BLaER1 treated with 17β-estradiol and CSF1 and Interleukin-3, amounts not matched to agents 10 nM and 100 nM (cell line): Measurements from ENCODE around the gene ALDH1A1.

ENCODE experiments used
- H3K27ac ChIP-seq, 11 experiments: shearing (Covaris generic); formaldehyde crosslinking; 2 replicates each; pipeline ENCODE4 v1.8.1; 2022
- H3K27me3 ChIP-seq, 11 experiments: shearing (Covaris generic); formaldehyde crosslinking; 2 replicates each; pipeline ENCODE4 v1.8.1; 2022
- H3K36me3 ChIP-seq, 11 experiments: shearing (Covaris generic); formaldehyde crosslinking; 2 replicates each; pipeline ENCODE4 v1.8.1; 2022
- H3K4me1 ChIP-seq, 10 experiments: shearing (Covaris generic); formaldehyde crosslinking; 2 replicates each; pipeline ENCODE4 v1.8.1; 2022
- H3K4me2 ChIP-seq, 11 experiments: shearing (Covaris generic); formaldehyde crosslinking; 2 replicates each; pipeline ENCODE4 v1.8.1; 2022
- H3K4me3 ChIP-seq, 10 experiments: shearing (Covaris generic); formaldehyde crosslinking; 2 replicates each; pipeline ENCODE4 v1.8.1; 2022
- H3K9ac ChIP-seq, 11 experiments: shearing (Covaris generic); formaldehyde crosslinking; 2 replicates each; pipeline ENCODE4 v1.8.1; 2022
- H3K9me3 ChIP-seq, 11 experiments: shearing (Covaris generic); formaldehyde crosslinking; replicated peaks in 1 of 11; 2 replicates each; pipeline ENCODE4 v1.8.1; 2022
- H4K20me1 ChIP-seq, 11 experiments: shearing (Covaris generic); formaldehyde crosslinking; 2 replicates each; pipeline ENCODE4 v1.8.1; 2022
- Cebpa-rat ChIP-seq, 11 experiments: shearing (Covaris generic); IDR thresholded peaks; 2 replicates each; pipeline ENCODE4 v1.8.1; 2022

Gene ALDH1A1

GRCh38 chr9:72958485-72959281 is 5.8 kb upstream of the ALDH1A1 start:
- peaks cover 0 to 16% (median 9%) of the 10 kb centered on the region in 11 experiments; a peak in 13 of 22 replicates for H3K9me3 ChIP-seq
- no peak overlapping the region for H3K9ac ChIP-seq
- H3K27me3 ChIP-seq: no peaks in the 10 kb centered on the region
- no peaks in the 10 kb centered on the region for H4K20me1 ChIP-seq
- H3K36me3 ChIP-seq: no peaks in the 10 kb centered on the region
- no peaks in the 10 kb centered on the region; a peak in 1 of 20 replicates for H3K4me1 ChIP-seq
- H3K4me3 ChIP-seq: no peak overlapping the region
- TF ChIP-seq Cebpa-rat (IDR thresholded peaks at IDR 0.05): no peak
- no peak overlapping the region for H3K27ac ChIP-seq
- no peak overlapping the region for H3K4me2 ChIP-seq

GRCh38 chr9:72955571-72955970 is 2.7 kb upstream of the ALDH1A1 start:
- no peak overlapping the region for H3K27ac ChIP-seq
- no peak for TF ChIP-seq Cebpa-rat (IDR thresholded peaks at IDR 0.05)
- no peaks in the 10 kb centered on the region for H3K27me3 ChIP-seq

GRCh38 chr9:72955126-72955455 is 2.2 kb upstream of the ALDH1A1 start:
- no peak for TF ChIP-seq Cebpa-rat (IDR thresholded peaks at IDR 0.05)
- H3K36me3 ChIP-seq: no peaks in the 10 kb centered on the region
- H3K9ac ChIP-seq: no peak overlapping the region
- no peak overlapping the region for H3K4me3 ChIP-seq
- peaks cover 0 to 16% (median 9%) of the 10 kb centered on the region in 11 experiments; a peak in 13 of 22 replicates for H3K9me3 ChIP-seq
- no peak overlapping the region for H3K27ac ChIP-seq
- no peak overlapping the region for H3K4me2 ChIP-seq
- no peaks in the 10 kb centered on the region for H4K20me1 ChIP-seq
- H3K27me3 ChIP-seq: no peaks in the 10 kb centered on the region
- peaks cover 4 to 25% (median 21%) of the 10 kb centered on the region in 10 experiments; a peak in 17 of 20 replicates for H3K4me1 ChIP-seq

More at GRCh38 chr9:72955571-72955970, 2.7 kb upstream of the ALDH1A1 start:
- Histone ChIP-seq H4K20me1 (no peaks in the 10 kb centered on the region), H3K9ac (no peak overlapping the region), H3K36me3 (no peaks in the 10 kb centered on the region), H3K4me2 (no peak overlapping the region), H3K4me3 (no peak overlapping the region), H3K9me3 (peaks cover 0 to 16% (median 9%) of the 10 kb centered on the region in 11 experiments; a peak in 13 of 22 replicates), H3K4me1 (peaks cover 4 to 25% (median 21%) of the 10 kb centered on the region in 10 experiments; a peak in 17 of 20 replicates)

GRCh38 chr9:72954431-72955125 is 1.7 kb upstream of the ALDH1A1 start:
- Histone ChIP-seq H4K20me1 (no peaks in the 10 kb centered on the region), H3K9me3 (peaks cover 0 to 16% (median 9%) of the 10 kb centered on the region in 11 experiments; a peak in 13 of 22 replicates), H3K4me3 (no peak overlapping the region), H3K27me3 (no peaks in the 10 kb centered on the region), H3K27ac (no peak overlapping the region), H3K36me3 (no peaks in the 10 kb centered on the region), H3K9ac (no peak overlapping the region), H3K4me1 (peaks cover 4 to 25% (median 21%) of the 10 kb centered on the region in 10 experiments; a peak in 17 of 20 replicates), H3K4me2 (no peak overlapping the region)
- no peak for TF ChIP-seq Cebpa-rat (IDR thresholded peaks at IDR 0.05)

GRCh38 chr9:72952381-72952690 is 517 bp downstream of the ALDH1A1 start:
- H3K9me3 ChIP-seq: peaks cover 0 to 7% (median 0%) of the 10 kb centered on the region in 11 experiments; a peak in 2 of 22 replicates
- H3K36me3 ChIP-seq: no peaks in the 10 kb centered on the region
- H3K4me3 ChIP-seq: no peak overlapping the region
- peak overlapping the region in 2 of 11 experiments; percentile 25 to 55; a peak in 4 of 22 replicates for H3K27ac ChIP-seq
- H3K9ac ChIP-seq: no peak overlapping the region
- TF ChIP-seq Cebpa-rat (IDR thresholded peaks at IDR 0.05): no peak
- H3K4me1 ChIP-seq: peaks cover 4 to 25% (median 21%) of the 10 kb centered on the region in 10 experiments; a peak in 17 of 20 replicates
- H4K20me1 ChIP-seq: no peaks in the 10 kb centered on the region
- H3K27me3 ChIP-seq: no peaks in the 10 kb centered on the region
- peak overlapping the region; percentile 8 to 59 (median 43); a peak in 17 of 22 replicates for H3K4me2 ChIP-seq

- Histone ChIP-seq H3K36me3 (no peaks in the 10 kb centered on the region), H3K4me3 (no peak overlapping the region), H3K9ac (no peak overlapping the region), H3K4me2 (peak overlapping the region; percentile 8 to 59 (median 43); a peak in 18 of 22 replicates), H3K27me3 (no peaks in the 10 kb centered on the region), H3K9me3 (peaks cover 0 to 7% (median 0%) of the 10 kb centered on the region in 11 experiments; a peak in 2 of 22 replicates), H3K27ac (peak overlapping the region in 5 of 11 experiments; percentile 14 to 55 (median 25); a peak in 5 of 22 replicates), H4K20me1 (no peaks in the 10 kb centered on the region), H3K4me1 (peaks cover 4 to 25% (median 21%) of the 10 kb centered on the region in 10 experiments; a peak in 17 of 20 replicates)
- TF ChIP-seq Cebpa-rat (IDR thresholded peaks at IDR 0.05): no peak
These were observed 1.1 kb downstream of the ALDH1A1 start for GRCh38 chr9:72951520-72952380.

- Histone ChIP-seq H4K20me1 (no peaks in the 10 kb centered on the region), H3K27ac (no peak overlapping the region), H3K4me3 (no peak overlapping the region), H3K27me3 (no peaks in the 10 kb centered on the region), H3K36me3 (no peaks in the 10 kb centered on the region), H3K9ac (no peak overlapping the region), H3K4me2 (peak overlapping the region in 4 of 11 experiments; percentile 57 to 59 (median 57); a peak in 4 of 22 replicates), H3K4me1 (peaks cover 4 to 25% (median 21%) of the 10 kb centered on the region in 10 experiments; a peak in 17 of 20 replicates), H3K9me3 (peaks cover 0 to 3% (median 0%) of the 10 kb centered on the region in 11 experiments; a peak in 2 of 22 replicates)
- TF ChIP-seq Cebpa-rat (IDR thresholded peaks at IDR 0.05): no peak
These were observed 1.9 kb downstream of the ALDH1A1 start for GRCh38 chr9:72950875-72951442.

- Histone ChIP-seq H3K4me1 (peaks cover 4 to 25% (median 21%) of the 10 kb centered on the region in 10 experiments; a peak in 17 of 20 replicates), H3K36me3 (no peaks in the 10 kb centered on the region), H3K27ac (no peak overlapping the region), H3K4me2 (no peak overlapping the region), H3K27me3 (no peaks in the 10 kb centered on the region), H3K9ac (no peak overlapping the region), H3K9me3 (no peaks in the 10 kb centered on the region), H4K20me1 (no peaks in the 10 kb centered on the region), H3K4me3 (no peak overlapping the region)
- TF ChIP-seq Cebpa-rat (IDR thresholded peaks at IDR 0.05): no peak
These were observed 2.9 kb downstream of the ALDH1A1 start for GRCh38 chr9:72949918-72950325.
